PFSK-1 (cell line): Measurements from ENCODE around the gene ADAM8.

ENCODE experiments used
- FOXP2 ChIP-seq: optimal IDR thresholded peaks from 2 replicates; pipeline ENCODE3; 2011; ENCODE audit warnings: borderline replicate concordance, control low read depth, inconsistent platforms; ENCODE audit not compliant: insufficient read depth; ENCODE audit errors: extremely low read length, extremely low read depth
- POLR2AphosphoS5 ChIP-seq: IDR thresholded peaks from 2 replicates; pipeline ENCODE4 v1.6.1; 2012; ENCODE audit warnings: low read depth, mild to moderate bottlenecking, control low read depth, low read length, moderate library complexity
- SIN3A ChIP-seq: IDR thresholded peaks from 2 replicates; pipeline ENCODE4 v1.6.1; 2012; ENCODE audit warnings: mild to moderate bottlenecking, low read length, moderate library complexity, borderline replicate concordance; ENCODE audit not compliant: insufficient read depth
- TAF1 ChIP-seq: IDR thresholded peaks from 2 replicates; pipeline ENCODE4 v1.6.1; 2012; ENCODE audit warnings: low read length, control low read depth, borderline replicate concordance; ENCODE audit not compliant: insufficient read depth
- TF ChIP-seq, protein P1 (sequence below), 2 experiments: IDR thresholded peaks; 2 replicates each; pipeline versions ENCODE4 v1.6.1 to v1.8.0; 2011 to 2012; ENCODE audit warnings: low read depth in 2 of 2, low read length in 2 of 2, control low read depth in 1 of 2, inconsistent platforms in 1 of 2, mild to moderate bottlenecking in 1 of 2, moderate library complexity in 1 of 2; ENCODE audit not compliant: insufficient read depth in 1 of 2

Gene ADAM8

GRCh38 chr10:133247681-133248333, 28.9 kb downstream of the ADAM8 start:
- TF ChIP-seq TAF1 (no peak), POLR2AphosphoS5 (no peak), FOXP2 (no peak), SIN3A (no peak)
- TF ChIP-seq, protein P1, sequence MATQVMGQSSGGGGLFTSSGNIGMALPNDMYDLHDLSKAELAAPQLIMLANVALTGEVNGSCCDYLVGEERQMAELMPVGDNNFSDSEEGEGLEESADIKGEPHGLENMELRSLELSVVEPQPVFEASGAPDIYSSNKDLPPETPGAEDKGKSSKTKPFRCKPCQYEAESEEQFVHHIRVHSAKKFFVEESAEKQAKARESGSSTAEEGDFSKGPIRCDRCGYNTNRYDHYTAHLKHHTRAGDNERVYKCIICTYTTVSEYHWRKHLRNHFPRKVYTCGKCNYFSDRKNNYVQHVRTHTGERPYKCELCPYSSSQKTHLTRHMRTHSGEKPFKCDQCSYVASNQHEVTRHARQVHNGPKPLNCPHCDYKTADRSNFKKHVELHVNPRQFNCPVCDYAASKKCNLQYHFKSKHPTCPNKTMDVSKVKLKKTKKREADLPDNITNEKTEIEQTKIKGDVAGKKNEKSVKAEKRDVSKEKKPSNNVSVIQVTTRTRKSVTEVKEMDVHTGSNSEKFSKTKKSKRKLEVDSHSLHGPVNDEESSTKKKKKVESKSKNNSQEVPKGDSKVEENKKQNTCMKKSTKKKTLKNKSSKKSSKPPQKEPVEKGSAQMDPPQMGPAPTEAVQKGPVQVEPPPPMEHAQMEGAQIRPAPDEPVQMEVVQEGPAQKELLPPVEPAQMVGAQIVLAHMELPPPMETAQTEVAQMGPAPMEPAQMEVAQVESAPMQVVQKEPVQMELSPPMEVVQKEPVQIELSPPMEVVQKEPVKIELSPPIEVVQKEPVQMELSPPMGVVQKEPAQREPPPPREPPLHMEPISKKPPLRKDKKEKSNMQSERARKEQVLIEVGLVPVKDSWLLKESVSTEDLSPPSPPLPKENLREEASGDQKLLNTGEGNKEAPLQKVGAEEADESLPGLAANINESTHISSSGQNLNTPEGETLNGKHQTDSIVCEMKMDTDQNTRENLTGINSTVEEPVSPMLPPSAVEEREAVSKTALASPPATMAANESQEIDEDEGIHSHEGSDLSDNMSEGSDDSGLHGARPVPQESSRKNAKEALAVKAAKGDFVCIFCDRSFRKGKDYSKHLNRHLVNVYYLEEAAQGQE (IDR thresholded peaks at IDR 0.05; ENCODE audit: insufficient read depth in 1 of 2, low read depth in 2 of 2, low read length in 2 of 2): no peak

DNA sequence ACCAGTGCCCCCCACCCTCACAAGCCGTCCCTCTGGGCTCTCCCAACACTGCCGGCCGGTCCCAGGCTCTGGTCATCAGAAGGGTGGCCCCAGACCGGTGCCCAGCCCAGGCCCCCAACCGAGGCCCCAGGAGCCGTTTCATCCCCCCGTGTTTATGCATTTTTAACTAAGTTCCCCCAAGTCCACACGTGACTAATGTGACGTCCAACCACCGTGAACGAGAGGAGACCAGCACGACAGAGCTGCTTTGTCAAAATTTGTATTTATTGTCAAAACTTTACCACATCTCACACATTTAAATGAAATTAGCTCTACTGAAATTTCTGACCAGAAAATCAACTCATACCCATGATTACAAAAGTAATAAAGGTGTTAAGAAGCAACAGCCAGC, 30.4 kb downstream of the ADAM8 start:
- TF ChIP-seq, protein P1 (IDR thresholded peaks at IDR 0.05; ENCODE audit: insufficient read depth in 1 of 2, low read depth in 2 of 2, low read length in 2 of 2): no peak
- TF ChIP-seq SIN3A (no peak), FOXP2 (no peak), TAF1 (no peak), POLR2AphosphoS5 (no peak)

DNA sequence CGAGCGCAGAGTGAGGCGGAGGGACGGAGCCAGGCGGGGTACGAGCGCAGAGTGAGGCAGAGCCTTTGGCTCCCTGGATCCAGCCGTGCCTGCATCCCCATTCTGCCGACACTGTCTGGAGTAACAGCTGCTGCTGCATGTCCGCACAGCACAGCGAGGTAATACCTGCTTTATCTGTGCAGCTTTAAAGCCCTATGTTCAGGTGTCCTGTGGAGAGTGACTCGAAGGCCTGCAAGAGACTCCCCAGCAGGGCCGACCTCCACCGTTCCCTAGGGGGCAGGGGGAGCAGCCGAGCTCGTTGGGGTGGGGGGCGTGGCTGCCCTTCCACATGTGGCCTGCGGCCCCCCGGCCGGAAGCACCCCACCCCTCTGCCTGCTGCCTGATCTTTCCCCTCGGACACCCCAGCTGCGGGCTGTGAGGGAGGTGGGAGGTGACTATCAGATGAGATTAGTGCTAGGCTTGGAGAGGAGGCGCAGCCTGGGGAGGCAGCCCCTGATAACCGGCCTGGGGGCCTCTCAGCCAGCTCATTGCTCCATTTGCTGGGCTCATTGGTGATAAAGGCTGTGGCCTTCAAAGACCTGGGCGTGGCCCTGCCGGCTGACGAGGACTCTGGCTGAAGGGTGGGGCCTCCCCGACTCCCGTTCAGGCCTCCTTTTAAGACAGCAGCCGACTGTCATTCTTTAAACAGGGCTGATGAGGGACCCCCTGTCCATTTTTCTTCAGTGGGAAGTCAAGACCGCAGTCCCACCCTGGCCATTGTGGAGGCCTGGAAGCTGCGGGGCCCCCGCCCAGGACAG, 31.0 kb downstream of the ADAM8 start:
- TF ChIP-seq, protein P1 (IDR thresholded peaks at IDR 0.05; ENCODE audit: insufficient read depth in 1 of 2, low read depth in 2 of 2, low read length in 2 of 2): no peak
- TF ChIP-seq TAF1 (no peak), FOXP2 (no peak), POLR2AphosphoS5 (no peak), SIN3A (no peak)

DNA sequence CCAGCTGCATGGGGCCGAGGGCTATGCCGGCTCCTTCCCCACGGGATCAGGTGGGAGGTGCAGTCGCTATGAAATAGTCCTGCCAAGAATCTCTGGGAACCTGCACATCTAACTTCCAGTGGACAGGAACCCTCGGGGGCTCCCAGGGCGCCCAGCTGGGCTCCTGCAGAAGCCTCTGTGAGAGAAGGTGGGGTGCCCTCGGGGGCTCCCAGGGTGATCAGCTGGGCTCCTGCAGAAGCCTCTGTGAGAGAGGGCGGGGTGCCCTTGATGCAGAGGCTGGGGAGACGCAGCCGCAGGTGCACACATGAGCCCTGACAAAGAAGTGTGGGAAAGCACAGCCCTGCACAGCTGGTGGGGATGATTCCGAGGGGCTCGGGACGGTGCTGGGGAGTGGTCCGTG, 33.1 kb downstream of the ADAM8 start:
- TF ChIP-seq SIN3A (no peak), POLR2AphosphoS5 (no peak), TAF1 (no peak)
- TF ChIP-seq, protein P1 (IDR thresholded peaks at IDR 0.05; ENCODE audit: insufficient read depth in 1 of 2, low read depth in 2 of 2, low read length in 2 of 2): no peak
